ENCODE measurements around the gene LSM5. TPM values are rescaled to one million over a fixed set of nuclear protein-coding genes. Genes with fewer than 3 reads are reported as not detected.

The LSM5 gene
- total and polyA plus RNA-seq, 9 of the 15 experiments (the other 6 are each of a cell fraction or from before 2014, with no cell fraction given): 36.3 to 620 (median 186) TPM

GRCh38 chr7:32479574-32480200 is 10.5 kb downstream of the LSM5 start:
- Histone ChIP-seq H3K27me3 (ENCODE audit: control insufficient read depth in 2 of 2, insufficient read depth in 2 of 2, low read length in 2 of 2) (peaks cover 4 to 5% of the 10 kb centered on the region in 2 experiments; a peak in 2 of 5 replicates), H3K4me1 (replicated peaks in 1 of 2; ENCODE audit: control insufficient read depth in 2 of 2, insufficient read depth in 2 of 2, low read length in 2 of 2) (no peaks in the 10 kb centered on the region; a peak in 2 of 5 replicates), H2AFZ (ENCODE audit: low read depth, low read length) (no peak overlapping the region), H3K9me1 (ENCODE audit: control insufficient read depth, insufficient read depth, low read length) (no peaks in the 10 kb centered on the region), H3K27ac (ENCODE audit: extremely low read depth, low read depth, low read length) (no peak overlapping the region), H3K36me3 (ENCODE audit: control insufficient read depth, insufficient read depth, low read length) (no peaks in the 10 kb centered on the region), H3K79me2 (ENCODE audit: control insufficient read depth, insufficient read depth, low read length) (no peaks in the 10 kb centered on the region), H3K4me3 (no peak overlapping the region), H4K20me1 (replicated peaks; ENCODE audit: control insufficient read depth, insufficient read depth, low read length) (0 out of 2 replicates have a peak, but pooled peaks cover 3% of the 10 kb centered on the region), H3K9ac (ENCODE audit: insufficient read depth in 1 of 2, low read depth in 2 of 2, low read length in 2 of 2) (no peak overlapping the region), H3K4me2 (ENCODE audit: insufficient read depth, low read length) (no peak overlapping the region), H3K9me3 (replicated peaks; ENCODE audit: control insufficient read depth, insufficient read depth, low read depth, low read length) (no peaks in the 10 kb centered on the region)
- DNase-seq (ENCODE audit: extremely low read depth in 1 of 4, low spot score in 3 of 4) (peak; percentile 56 to 72 (median 57)), FAIRE-seq (peak; percentile 94), ATAC-seq (peak; percentile 53)
- intact Hi-C loops (cut with micrococcal nuclease): loop anchor here (1.0 to 5.0 kb wide), 4 partner anchors 87 to 735 kb away; no protein-coding TSS in a partner anchor
- whole genome bisulfite sequencing (ENCODE audit: insufficient coverage, low coverage, missing lambda C conversion rate): 4% methylated on average over 2 of the region's 2 CpGs
- POLR2A ChIA-PET: interaction anchor here (0.8 kb wide), 1 partner anchor 10 kb away, joined by 3 read pairs; the partner anchor contains the start of gene LSM5
- CTCF ChIA-PET (ENCODE audit: low intra/inter-chr PET ratio): interaction anchor here (0.7 to 2.7 kb wide), 3 partner anchors 130 to 736 kb away, joined by 3 to 20 read pairs (median 5); no protein-coding TSS in a partner anchor
- in situ Hi-C loops (cut with MboI): loop anchor here (5.0 kb wide), 1 partner anchor 267 kb away; no protein-coding TSS in a partner anchor
- no TSS peak for BruUV-seq (replicated peaks)
- TF ChIP-seq HLTF (IDR thresholded peaks at IDR 0.05) (no peak), SFPQ (IDR thresholded peaks at IDR 0.05; ENCODE audit: low read depth, low read length) (no peak), SMAD3 (CRISPR knock-in tag; conservative IDR thresholded peaks at IDR 0.05) (no peak), IFI16 (CRISPR knock-in tag; IDR thresholded peaks at IDR 0.05) (no peak), HDAC1 (IDR thresholded peaks at IDR 0.05) (no peak), ZNF717 (CRISPR knock-in tag; IDR thresholded peaks at IDR 0.05) (no peak), NBN (IDR thresholded peaks at IDR 0.05; ENCODE audit: low read depth) (no peak), ZNF217 (CRISPR knock-in tag; IDR thresholded peaks at IDR 0.05) (no peak), HMGN3 (IDR thresholded peaks at IDR 0.05; ENCODE audit: borderline replicate concordance, extremely low read depth, insufficient read length, low read depth, low read length) (no peak), HES1 (IDR thresholded peaks at IDR 0.05; ENCODE audit: low read depth) (no peak), SNIP1 (IDR thresholded peaks at IDR 0.05; ENCODE audit: low read depth) (no peak), GATAD2B (IDR thresholded peaks at IDR 0.05; ENCODE audit: borderline replicate concordance) (no peak), SLC30A9 (CRISPR knock-in tag; IDR thresholded peaks at IDR 0.05) (no peak), HDAC8 (tag; IDR thresholded peaks at IDR 0.05) (no peak), POLR2AphosphoS5 (IDR thresholded peaks at IDR 0.05; ENCODE audit: control insufficient read depth, insufficient read depth, low read depth, low read length) (no peak), PCBP1 (IDR thresholded peaks at IDR 0.05; ENCODE audit: low read depth, low read length, poor library complexity, severe bottlenecking) (no peak), NR2C1 (IDR thresholded peaks at IDR 0.05) (no peak), NR2C1 (tag; IDR thresholded peaks at IDR 0.05) (no peak), SMC3 (conservative IDR thresholded peaks at IDR 0.05; ENCODE audit: insufficient read depth, low read depth, low read length) (peak; percentile 87)
- TF ChIP-seq, protein P1, sequence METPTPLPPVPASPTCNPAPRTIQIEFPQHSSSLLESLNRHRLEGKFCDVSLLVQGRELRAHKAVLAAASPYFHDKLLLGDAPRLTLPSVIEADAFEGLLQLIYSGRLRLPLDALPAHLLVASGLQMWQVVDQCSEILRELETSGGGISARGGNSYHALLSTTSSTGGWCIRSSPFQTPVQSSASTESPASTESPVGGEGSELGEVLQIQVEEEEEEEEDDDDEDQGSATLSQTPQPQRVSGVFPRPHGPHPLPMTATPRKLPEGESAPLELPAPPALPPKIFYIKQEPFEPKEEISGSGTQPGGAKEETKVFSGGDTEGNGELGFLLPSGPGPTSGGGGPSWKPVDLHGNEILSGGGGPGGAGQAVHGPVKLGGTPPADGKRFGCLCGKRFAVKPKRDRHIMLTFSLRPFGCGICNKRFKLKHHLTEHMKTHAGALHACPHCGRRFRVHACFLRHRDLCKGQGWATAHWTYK (CRISPR knock-in tag; IDR thresholded peaks at IDR 0.05): no peak

All from K562 (cell line).